Loucy (cell line): ENCODE results near the gene FOXK2.

Source experiments
- H2AFZ ChIP-seq: fragments of 200-600 bp; sonication (generic); 2 replicates; pipeline ENCODE4 v1.6.0; 2016; ENCODE audit warnings: antibody characterized with exemption, mild to moderate bottlenecking, low read length, moderate library complexity
- H3F3A ChIP-seq: fragments of 200-600 bp; 2 replicates; pipeline ENCODE4 v1.6.0; 2016; ENCODE audit warnings: antibody characterized with exemption, low read depth, mild to moderate bottlenecking
- H3K27me3 ChIP-seq: fragments of 200-600 bp; sonication (generic); 2 replicates; pipeline ENCODE4 v1.6.1; 2014; ENCODE audit warnings: low read length, mild to moderate bottlenecking; ENCODE audit not compliant: insufficient read depth, poor library complexity, severe bottlenecking
- H3K36me3 ChIP-seq: fragments of 200-600 bp; sonication (generic); 2 replicates; pipeline ENCODE4 v1.6.1; 2016; ENCODE audit warnings: low read length; ENCODE audit not compliant: insufficient read depth
- H3K4me1 ChIP-seq: fragments of 200-600 bp; sonication (generic); 2 replicates; pipeline ENCODE4 v1.5.1; 2014; ENCODE audit warnings: low read length, mild to moderate bottlenecking; ENCODE audit not compliant: insufficient read depth, poor library complexity, severe bottlenecking
- H3K4me2 ChIP-seq: fragments of 200-600 bp; sonication (generic); 2 replicates; pipeline ENCODE4 v1.6.0; 2014; ENCODE audit warnings: antibody characterized with exemption, low read length, low read depth, mild to moderate bottlenecking; ENCODE audit not compliant: poor library complexity, severe bottlenecking
- H3K4me3 ChIP-seq: fragments of 200-600 bp; sonication (generic); 2 replicates; pipeline ENCODE4 v1.5.1; 2014; ENCODE audit warnings: low read length, mild to moderate bottlenecking, mixed read lengths; ENCODE audit not compliant: poor library complexity, severe bottlenecking
- H3K79me2 ChIP-seq: fragments of 200-600 bp; sonication (generic); 2 replicates; pipeline ENCODE4 v1.6.1; 2014; ENCODE audit warnings: low read length; ENCODE audit not compliant: insufficient read depth
- H3K9ac ChIP-seq: fragments of 200-600 bp; sonication (generic); 2 replicates; pipeline ENCODE4 v1.6.0; 2014; ENCODE audit warnings: mild to moderate bottlenecking, low read depth, low read length, moderate library complexity; ENCODE audit not compliant: poor library complexity, severe bottlenecking
- H3K9me2 ChIP-seq: fragments of 200-600 bp; sonication (generic); replicated peaks from 2 replicates; pipeline ENCODE4 v1.6.1; 2016; ENCODE audit warnings: low read depth, low read length, mixed read lengths
- H3K9me3 ChIP-seq: fragments of 200-600 bp; sonication (generic); 2 replicates; pipeline ENCODE4 v1.6.1; 2014; ENCODE audit warnings: mild to moderate bottlenecking, antibody characterized with exemption, low read length, low read depth; ENCODE audit not compliant: insufficient read depth
- H4K20me1 ChIP-seq: fragments of 200-600 bp; sonication (generic); 2 replicates; pipeline ENCODE4 v1.6.0; 2014; ENCODE audit warnings: antibody characterized with exemption, low read length, mild to moderate bottlenecking; ENCODE audit not compliant: insufficient read depth, poor library complexity, severe bottlenecking
- EZH2phosphoT487 ChIP-seq: fragments of 200-600 bp; IDR thresholded peaks from 2 replicates; pipeline ENCODE4 v1.6.1; 2018; ENCODE audit warnings: antibody characterized with exemption, mild to moderate bottlenecking, moderate library complexity, borderline replicate concordance
- TF ChIP-seq, protein P1 (sequence below): fragments of 200-600 bp; sonication (generic); conservative IDR thresholded peaks from 2 replicates; pipeline ENCODE4 v1.5.1; 2014; ENCODE audit warnings: mild to moderate bottlenecking, antibody characterized with exemption, low read length

FOXK2 gene

DNA sequence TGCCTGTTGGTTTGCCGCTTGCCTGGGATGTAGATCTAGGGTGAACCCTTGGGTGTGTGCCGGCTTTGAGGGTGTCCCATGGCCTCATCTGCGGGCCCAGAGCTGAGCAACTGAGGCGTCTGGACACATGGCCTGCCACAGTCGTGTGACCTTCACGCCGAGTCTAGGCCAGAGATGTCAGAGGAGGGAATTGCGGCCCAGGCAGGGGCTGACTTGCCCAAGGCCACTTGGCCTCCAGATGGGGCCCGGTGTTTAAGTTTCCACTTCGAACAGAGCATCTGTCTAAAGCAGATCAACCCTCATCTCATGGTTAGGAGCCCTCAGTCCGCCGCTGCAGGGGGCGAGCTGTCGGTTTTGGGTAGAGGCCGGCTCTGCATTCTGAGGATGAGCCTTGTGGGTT lies 28.0 kb upstream of the FOXK2 start:
- Histone ChIP-seq H3K4me2 (no peak overlapping the region), H2AFZ (no peak overlapping the region), H3K27me3 (no peaks in the 10 kb centered on the region), H3F3A (no peaks in the 10 kb centered on the region), H3K79me2 (no peaks in the 10 kb centered on the region), H3K36me3 (peaks cover 27% of the 10 kb centered on the region; the same call in 1 of the 2 replicates), H3K9me2 (no peaks in the 10 kb centered on the region), H3K4me1 (peaks cover 11% of the 10 kb centered on the region), H4K20me1 (no peaks in the 10 kb centered on the region), H3K9me3 (no peaks in the 10 kb centered on the region), H3K9ac (no peak overlapping the region), H3K4me3 (no peak overlapping the region)
- TF ChIP-seq EZH2phosphoT487, result no peak
- TF ChIP-seq, protein P1, sequence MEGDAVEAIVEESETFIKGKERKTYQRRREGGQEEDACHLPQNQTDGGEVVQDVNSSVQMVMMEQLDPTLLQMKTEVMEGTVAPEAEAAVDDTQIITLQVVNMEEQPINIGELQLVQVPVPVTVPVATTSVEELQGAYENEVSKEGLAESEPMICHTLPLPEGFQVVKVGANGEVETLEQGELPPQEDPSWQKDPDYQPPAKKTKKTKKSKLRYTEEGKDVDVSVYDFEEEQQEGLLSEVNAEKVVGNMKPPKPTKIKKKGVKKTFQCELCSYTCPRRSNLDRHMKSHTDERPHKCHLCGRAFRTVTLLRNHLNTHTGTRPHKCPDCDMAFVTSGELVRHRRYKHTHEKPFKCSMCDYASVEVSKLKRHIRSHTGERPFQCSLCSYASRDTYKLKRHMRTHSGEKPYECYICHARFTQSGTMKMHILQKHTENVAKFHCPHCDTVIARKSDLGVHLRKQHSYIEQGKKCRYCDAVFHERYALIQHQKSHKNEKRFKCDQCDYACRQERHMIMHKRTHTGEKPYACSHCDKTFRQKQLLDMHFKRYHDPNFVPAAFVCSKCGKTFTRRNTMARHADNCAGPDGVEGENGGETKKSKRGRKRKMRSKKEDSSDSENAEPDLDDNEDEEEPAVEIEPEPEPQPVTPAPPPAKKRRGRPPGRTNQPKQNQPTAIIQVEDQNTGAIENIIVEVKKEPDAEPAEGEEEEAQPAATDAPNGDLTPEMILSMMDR, result no peak

DNA sequence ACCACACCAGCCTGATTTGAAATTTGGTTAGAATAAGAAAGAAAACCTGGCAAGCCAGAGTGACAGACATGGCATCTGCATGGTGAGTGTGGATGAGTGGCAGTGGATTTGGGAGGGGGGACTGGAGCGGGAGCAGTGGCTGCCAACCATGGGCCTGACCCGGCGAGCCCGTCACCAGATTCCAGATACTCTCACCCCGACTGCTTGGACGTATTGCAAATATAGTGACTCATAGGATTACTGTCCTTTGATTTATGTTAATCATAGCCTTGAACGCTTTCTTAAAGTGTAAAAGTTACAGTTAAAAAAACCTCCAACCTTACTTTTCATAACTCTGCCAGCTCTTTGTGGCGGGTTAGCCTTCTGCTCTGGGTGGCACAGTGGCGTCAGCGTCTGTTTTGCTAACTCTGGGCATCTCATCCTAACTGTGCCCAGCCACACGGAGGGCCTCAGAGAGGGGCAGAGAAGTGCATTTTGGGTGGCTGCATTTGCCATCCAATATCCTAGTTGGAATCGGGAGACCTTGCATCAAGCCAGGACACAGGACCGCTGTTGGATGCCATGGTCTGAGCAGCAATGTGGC lies 26.8 kb upstream of the FOXK2 start:
- H3K4me1 ChIP-seq, result peaks cover 15% of the 10 kb centered on the region
- no peaks in the 10 kb centered on the region for H3K9me2 ChIP-seq
- H2AFZ ChIP-seq, result no peak overlapping the region
- H3K9me3 ChIP-seq, result no peaks in the 10 kb centered on the region
- H3K4me2 ChIP-seq, result no peak overlapping the region
- peaks cover 17% of the 10 kb centered on the region; the same call in 1 of the 2 replicates for H3K36me3 ChIP-seq
- no peaks in the 10 kb centered on the region for H4K20me1 ChIP-seq
- no peaks in the 10 kb centered on the region for H3K27me3 ChIP-seq
- H3K79me2 ChIP-seq, result no peaks in the 10 kb centered on the region
- TF ChIP-seq, protein P1, result no peak
- no peak for TF ChIP-seq EZH2phosphoT487
- no peaks in the 10 kb centered on the region for H3F3A ChIP-seq
- H3K4me3 ChIP-seq, result no peak overlapping the region
- no peak overlapping the region for H3K9ac ChIP-seq

DNA sequence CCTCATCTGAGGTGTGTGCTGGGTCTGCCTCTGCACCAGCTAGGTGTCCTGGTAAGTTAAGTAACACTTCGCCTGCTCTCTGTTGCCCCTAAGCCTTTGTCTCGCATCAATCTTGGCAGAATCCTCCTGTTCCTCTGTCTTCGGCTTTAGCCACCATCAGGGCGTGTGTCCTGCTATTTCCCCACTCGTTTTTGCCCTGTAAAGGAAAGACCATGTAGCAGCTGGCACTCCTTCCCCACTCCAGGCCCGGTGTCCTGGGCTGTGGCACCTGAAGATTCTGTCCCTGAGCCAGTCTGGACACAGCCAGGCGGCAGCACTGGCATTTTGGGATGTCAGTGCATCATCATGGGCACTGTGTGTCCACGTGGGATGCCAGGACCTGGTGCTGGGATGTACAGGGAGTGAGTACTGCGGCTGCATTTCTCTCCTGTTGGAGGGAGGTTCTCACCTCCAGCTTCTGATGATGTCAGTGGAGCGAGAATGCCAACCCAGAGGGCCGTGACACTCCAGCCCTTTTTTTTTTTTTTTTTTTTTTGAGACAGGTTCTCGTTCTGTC lies 26.2 kb upstream of the FOXK2 start:
- TF ChIP-seq, protein P1, result no peak
- TF ChIP-seq EZH2phosphoT487, result no peak
- H3K79me2 ChIP-seq, result no peaks in the 10 kb centered on the region
- H3K27me3 ChIP-seq, result no peaks in the 10 kb centered on the region
- no peaks in the 10 kb centered on the region for H4K20me1 ChIP-seq
- H3K9me3 ChIP-seq, result no peaks in the 10 kb centered on the region
- H3K36me3 ChIP-seq, result peaks cover 11% of the 10 kb centered on the region; the same call in 1 of the 2 replicates
- no peaks in the 10 kb centered on the region for H3K9me2 ChIP-seq
- no peak overlapping the region for H3K4me3 ChIP-seq
- H3K4me1 ChIP-seq, result peaks cover 19% of the 10 kb centered on the region
- no peak overlapping the region for H3K9ac ChIP-seq
- H3K4me2 ChIP-seq, result no peak overlapping the region
- H2AFZ ChIP-seq, result no peak overlapping the region
- no peaks in the 10 kb centered on the region for H3F3A ChIP-seq
